GM12864 (cell line): Measurements from ENCODE around the gene FERMT2.

ENCODE experiments used
- DNase-seq: peaks from one replicate; pipeline ENCODE4 v3.0.0-alpha.2; 2011; ENCODE audit warnings: low read depth
- H3K4me3 ChIP-seq: 2 replicates; pipeline ENCODE4 v1.5.1; 2011; ENCODE audit warnings: mild to moderate bottlenecking, low read depth, low read length, control low read depth
- CTCF ChIP-seq: IDR thresholded peaks from 2 replicates; pipeline ENCODE4 v1.5.1; 2011; ENCODE audit warnings: low read depth, mild to moderate bottlenecking, moderate library complexity, low read length, control low read depth, inconsistent platforms; ENCODE audit errors: missing control alignments

FERMT2 gene

GRCh38 chr14:52825085-52825484, 125.8 kb downstream of the FERMT2 start:
- peak; percentile 10 for DNase-seq
- H3K4me3 ChIP-seq: no peak overlapping the region

GRCh38 chr14:52824462-52824861, 126.4 kb downstream of the FERMT2 start:
- no peak overlapping the region for H3K4me3 ChIP-seq
- DNase-seq: no peak
- TF ChIP-seq CTCF: no peak

More at GRCh38 chr14:52825085-52825484, 125.8 kb downstream of the FERMT2 start:
- TF ChIP-seq CTCF: no peak

- no peak for TF ChIP-seq CTCF
- DNase-seq: no peak
- H3K4me3 ChIP-seq: no peak overlapping the region
Measured at GRCh38 chr14:52821805-52822250, 129.0 kb downstream of the FERMT2 start.

GRCh38 chr14:52808101-52808500, 142.7 kb downstream of the FERMT2 start:
- no peak for DNase-seq
- TF ChIP-seq CTCF: no peak
- no peak overlapping the region for H3K4me3 ChIP-seq
